GM12873 (cell line): Measurements from ENCODE around the gene BACE1.

Source experiments
- TF ChIP-seq, protein P1 (sequence below): IDR thresholded peaks from 2 replicates; pipeline ENCODE4 v1.5.1; 2012; ENCODE audit warnings: low read depth, mild to moderate bottlenecking, moderate library complexity, low read length, control low read depth; ENCODE audit not compliant: insufficient read depth; ENCODE audit errors: missing control alignments

BACE1 gene

DNA sequence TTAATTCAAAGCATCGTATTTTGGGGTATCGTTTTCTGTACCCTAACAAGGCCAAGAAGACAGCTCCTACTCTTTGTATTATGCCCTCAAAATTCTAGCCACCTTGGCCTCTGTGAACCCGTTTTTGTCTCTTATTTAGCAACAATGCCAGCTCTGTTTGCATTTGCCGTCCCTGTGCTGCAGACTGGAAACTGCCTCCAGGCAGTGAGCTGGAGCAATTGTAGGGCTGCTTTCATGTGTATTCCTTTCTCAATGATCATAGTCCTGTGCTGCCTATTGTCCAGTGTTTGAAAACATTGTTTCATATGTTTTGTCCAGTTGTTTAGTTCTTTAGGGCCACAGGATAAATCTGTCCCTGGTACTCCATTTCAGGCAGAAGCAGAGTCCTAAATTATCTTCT, 44.8 kb downstream of the BACE1 start:
- TF ChIP-seq, protein P1, sequence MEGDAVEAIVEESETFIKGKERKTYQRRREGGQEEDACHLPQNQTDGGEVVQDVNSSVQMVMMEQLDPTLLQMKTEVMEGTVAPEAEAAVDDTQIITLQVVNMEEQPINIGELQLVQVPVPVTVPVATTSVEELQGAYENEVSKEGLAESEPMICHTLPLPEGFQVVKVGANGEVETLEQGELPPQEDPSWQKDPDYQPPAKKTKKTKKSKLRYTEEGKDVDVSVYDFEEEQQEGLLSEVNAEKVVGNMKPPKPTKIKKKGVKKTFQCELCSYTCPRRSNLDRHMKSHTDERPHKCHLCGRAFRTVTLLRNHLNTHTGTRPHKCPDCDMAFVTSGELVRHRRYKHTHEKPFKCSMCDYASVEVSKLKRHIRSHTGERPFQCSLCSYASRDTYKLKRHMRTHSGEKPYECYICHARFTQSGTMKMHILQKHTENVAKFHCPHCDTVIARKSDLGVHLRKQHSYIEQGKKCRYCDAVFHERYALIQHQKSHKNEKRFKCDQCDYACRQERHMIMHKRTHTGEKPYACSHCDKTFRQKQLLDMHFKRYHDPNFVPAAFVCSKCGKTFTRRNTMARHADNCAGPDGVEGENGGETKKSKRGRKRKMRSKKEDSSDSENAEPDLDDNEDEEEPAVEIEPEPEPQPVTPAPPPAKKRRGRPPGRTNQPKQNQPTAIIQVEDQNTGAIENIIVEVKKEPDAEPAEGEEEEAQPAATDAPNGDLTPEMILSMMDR: no peak

DNA sequence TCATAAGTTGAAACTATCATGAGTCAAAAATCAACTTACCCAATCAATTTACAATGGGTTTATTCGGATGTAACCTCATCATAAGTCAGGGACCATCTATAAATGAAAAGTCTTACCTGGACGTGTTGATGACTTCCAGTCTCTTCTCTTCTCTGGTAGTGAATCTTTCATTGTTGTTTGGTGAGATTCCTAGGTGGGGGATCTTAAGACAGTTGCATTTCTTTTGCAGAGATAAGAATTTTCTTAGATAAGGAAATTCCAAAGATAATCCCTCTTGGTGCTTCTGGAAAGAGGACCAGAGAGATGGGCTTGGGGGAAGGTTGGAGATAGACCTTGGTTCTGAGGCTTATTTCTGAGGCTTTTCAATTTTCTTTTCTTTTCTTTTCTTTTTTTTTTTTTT, 46.2 kb downstream of the BACE1 start:
- TF ChIP-seq, protein P1: no peak

DNA sequence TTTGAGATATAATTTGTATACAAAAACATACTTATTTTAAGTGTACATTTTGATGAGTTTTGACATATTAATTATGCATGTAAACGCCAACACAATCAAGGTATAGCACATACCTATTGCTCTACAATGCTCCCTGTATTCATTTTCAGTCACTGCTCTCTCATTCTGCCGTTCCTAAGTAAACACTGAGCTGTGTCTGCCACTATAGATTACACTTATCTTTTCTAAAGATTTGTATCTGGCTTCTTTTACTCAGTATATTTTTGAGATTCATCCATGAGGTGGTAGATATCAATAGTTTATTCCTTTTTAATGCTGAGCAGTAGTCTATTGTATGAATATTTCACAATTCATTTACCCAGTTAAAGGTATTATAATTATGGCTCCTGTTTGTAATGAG, 50.3 kb downstream of the BACE1 start:
- TF ChIP-seq, protein P1: no peak

DNA sequence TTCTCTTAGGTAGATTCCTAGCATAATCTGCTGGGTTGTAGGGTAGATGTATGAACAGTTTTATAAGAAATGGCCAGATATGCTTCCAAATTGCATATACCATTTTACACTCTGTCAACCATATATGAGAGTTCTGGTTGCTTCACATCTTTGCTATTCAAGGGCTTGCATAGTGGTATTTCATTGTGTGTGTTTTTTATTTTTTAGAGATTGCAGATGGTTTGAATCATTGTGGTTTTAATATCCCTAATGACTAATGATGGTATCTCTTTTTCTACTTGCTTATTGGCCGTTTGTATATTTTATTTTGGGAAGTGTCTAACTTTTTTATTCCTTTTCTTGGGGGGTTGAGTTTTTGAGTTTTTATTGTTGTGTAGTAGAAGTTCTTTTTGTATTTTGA, 56.6 kb downstream of the BACE1 start:
- TF ChIP-seq, protein P1: no peak

DNA sequence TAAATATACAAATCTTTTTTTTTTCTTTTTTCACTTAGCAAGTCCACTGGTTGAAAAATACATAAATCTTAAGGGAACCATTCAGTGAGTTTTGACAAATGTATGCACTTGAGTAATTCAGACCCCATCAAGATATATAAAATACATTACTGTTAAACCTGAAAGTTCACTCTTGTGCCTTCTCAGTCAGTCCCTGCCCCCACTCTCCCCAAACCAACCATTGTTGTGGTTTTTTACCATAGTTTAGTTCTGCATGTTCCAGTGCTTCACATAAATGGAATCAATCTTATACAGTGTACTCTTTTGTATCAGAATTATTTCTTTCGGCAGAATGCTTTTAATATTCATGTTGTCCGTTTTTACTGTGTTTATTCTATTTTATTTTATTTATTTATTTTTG, 57.5 kb downstream of the BACE1 start:
- TF ChIP-seq, protein P1: no peak

DNA sequence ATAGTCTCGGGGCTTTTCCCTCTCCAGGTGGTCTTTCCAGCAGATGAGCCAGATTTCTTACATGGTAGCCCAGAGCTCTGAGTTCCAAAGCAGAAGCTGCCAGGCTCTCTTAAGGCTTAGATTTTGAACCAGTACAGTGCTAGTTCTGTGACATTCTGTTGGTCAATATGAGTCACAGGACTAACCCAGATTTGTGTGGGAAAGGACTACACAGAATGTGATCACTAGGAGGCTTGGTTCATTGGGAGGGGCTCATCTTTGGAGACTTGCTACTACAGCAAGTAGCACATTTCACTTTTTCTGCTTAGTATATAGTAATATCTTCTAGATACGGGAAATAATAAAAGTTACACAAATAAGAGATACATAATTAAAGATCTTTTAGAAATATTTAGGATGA, 59.5 kb downstream of the BACE1 start:
- TF ChIP-seq, protein P1: no peak

DNA sequence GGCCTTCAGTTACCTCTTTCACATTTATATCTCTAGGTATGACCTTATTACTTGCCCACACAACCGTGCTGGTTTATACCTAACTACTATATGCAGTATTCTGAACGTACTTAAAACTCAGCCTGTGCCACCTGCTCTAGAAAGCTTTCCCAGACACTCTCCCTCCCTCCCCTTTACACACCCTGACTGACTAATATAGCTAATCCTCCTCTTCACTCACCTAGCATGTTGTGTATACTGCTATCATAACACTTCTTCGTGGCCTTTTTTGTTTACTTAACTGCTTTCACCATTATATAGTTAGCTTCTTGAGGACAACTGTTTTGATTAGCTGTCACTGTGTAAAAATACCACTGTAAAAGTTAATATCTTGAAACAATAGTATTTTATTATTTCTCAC, 60.1 kb downstream of the BACE1 start:
- TF ChIP-seq, protein P1: no peak

DNA sequence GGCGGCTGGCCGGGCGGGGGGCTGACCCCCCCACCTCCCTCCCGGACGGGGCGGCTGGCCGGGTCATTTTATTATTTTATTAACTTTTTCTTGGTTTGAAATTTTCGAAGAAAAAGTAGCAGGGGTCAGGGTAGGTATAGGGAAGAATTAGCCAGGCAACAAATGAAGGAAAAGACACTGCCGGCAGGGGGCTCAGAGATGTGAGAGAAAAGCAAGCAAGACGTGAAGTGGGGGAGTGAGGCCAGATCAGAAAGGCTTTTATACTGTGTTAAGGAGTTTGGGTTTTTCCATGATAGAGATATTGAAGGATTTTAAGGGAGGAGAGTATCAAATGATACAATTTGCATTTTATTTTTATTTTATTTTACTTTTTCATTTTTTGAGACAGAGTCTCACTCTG, 64.5 kb downstream of the BACE1 start:
- TF ChIP-seq, protein P1: no peak
